Measurements from ENCODE around the gene PRKAR2A. TPM values are rescaled to one million over a fixed set of nuclear protein-coding genes. Genes with fewer than 3 reads are reported as not detected.
A peak's percentile ranks its signal among the peaks of the same experiment; 100 is the strongest.

The PRKAR2A gene
- total RNA-seq, 1 donor from 2014 or later, result 23.8 TPM

GRCh38 chr3:48756640-48757039, 91.0 kb downstream of the PRKAR2A start:
- intact Hi-C loops (cut with DNase I), result no loop called here
- Histone ChIP-seq H3K9me3 (no peaks in the 10 kb centered on the region), H3K4me1 (no peaks in the 10 kb centered on the region), H3K4me3 (no peak overlapping the region), H3K27me3 (no peaks in the 10 kb centered on the region), H3K36me3 (peaks cover 0 to 26% of the 10 kb centered on the region in 2 donors), H3K27ac (no peak overlapping the region)
- TF ChIP-seq POLR2A (IDR thresholded peaks at IDR 0.05) (no peak), POLR2AphosphoS5 (IDR thresholded peaks at IDR 0.05; ENCODE audit: insufficient read depth in 1 of 2, low read depth in 1 of 2) (no peak), CTCF (IDR thresholded peaks at IDR 0.05) (no peak)
- DNase-seq (ENCODE audit: extremely low spot score in 2 of 2), result no peak

- Histone ChIP-seq H3K36me3 (peaks cover 0 to 24% of the 10 kb centered on the region in 2 donors), H3K4me3 (no peak overlapping the region), H3K27ac (no peak overlapping the region), H3K9me3 (no peaks in the 10 kb centered on the region), H3K27me3 (no peaks in the 10 kb centered on the region), H3K4me1 (peaks cover 26% of the 10 kb centered on the region)
- no peak for DNase-seq (ENCODE audit: extremely low spot score in 2 of 2)
- intact Hi-C loops (cut with DNase I), result no loop called here
- TF ChIP-seq CTCF (IDR thresholded peaks at IDR 0.05) (no peak), POLR2AphosphoS5 (IDR thresholded peaks at IDR 0.05; ENCODE audit: insufficient read depth in 1 of 2, low read depth in 1 of 2) (no peak), POLR2A (IDR thresholded peaks at IDR 0.05) (no peak)
These were observed 96.8 kb downstream of the PRKAR2A start for GRCh38 chr3:48750856-48751255.

GRCh38 chr3:48748754-48749153, 98.9 kb downstream of the PRKAR2A start:
- H3K36me3 ChIP-seq, result peaks cover 0 to 24% of the 10 kb centered on the region in 2 donors
- no peaks in the 10 kb centered on the region for H3K27me3 ChIP-seq

GRCh38 chr3:48747706-48748105, 100.0 kb downstream of the PRKAR2A start:
- no peak for DNase-seq (ENCODE audit: extremely low spot score in 2 of 2)
- Histone ChIP-seq H3K9me3 (no peaks in the 10 kb centered on the region), H3K4me1 (peaks cover 26% of the 10 kb centered on the region), H3K36me3 (peaks cover 0 to 24% of the 10 kb centered on the region in 2 donors), H3K27ac (peak overlapping the region; percentile 21), H3K27me3 (no peaks in the 10 kb centered on the region), H3K4me3 (no peak overlapping the region)
- intact Hi-C loops (cut with DNase I), result no loop called here
- TF ChIP-seq POLR2AphosphoS5 (IDR thresholded peaks at IDR 0.05; ENCODE audit: insufficient read depth in 1 of 2, low read depth in 1 of 2) (no peak), CTCF (IDR thresholded peaks at IDR 0.05) (no peak), POLR2A (IDR thresholded peaks at IDR 0.05) (no peak)

More at GRCh38 chr3:48748754-48749153, 98.9 kb downstream of the PRKAR2A start:
- Histone ChIP-seq H3K9me3 (no peaks in the 10 kb centered on the region), H3K27ac (no peak overlapping the region), H3K4me1 (peaks cover 26% of the 10 kb centered on the region), H3K4me3 (no peak overlapping the region)
- no peak for DNase-seq (ENCODE audit: extremely low spot score in 2 of 2)
- intact Hi-C loops (cut with DNase I), result no loop called here
- TF ChIP-seq POLR2AphosphoS5 (IDR thresholded peaks at IDR 0.05; ENCODE audit: insufficient read depth in 1 of 2, low read depth in 1 of 2) (no peak), CTCF (IDR thresholded peaks at IDR 0.05) (no peak), POLR2A (IDR thresholded peaks at IDR 0.05) (no peak)

GRCh38 chr3:48747015-48747615, 100.6 kb downstream of the PRKAR2A start:
- no peak for DNase-seq (ENCODE audit: extremely low spot score in 2 of 2)
- Histone ChIP-seq H3K9me3 (no peaks in the 10 kb centered on the region), H3K27ac (peak overlapping the region; percentile 21), H3K27me3 (no peaks in the 10 kb centered on the region), H3K4me3 (no peak overlapping the region), H3K4me1 (peaks cover 26% of the 10 kb centered on the region), H3K36me3 (peaks cover 0 to 24% of the 10 kb centered on the region in 2 donors)
- peak in 1 of 2 donors; percentile 29 for TF ChIP-seq POLR2AphosphoS5 (IDR thresholded peaks at IDR 0.05; ENCODE audit: insufficient read depth in 1 of 2, low read depth in 1 of 2)
- no peak for TF ChIP-seq POLR2A (IDR thresholded peaks at IDR 0.05)
- no peak for TF ChIP-seq CTCF (IDR thresholded peaks at IDR 0.05)
- intact Hi-C loops (cut with DNase I), result no loop called here

All from vagina (tissue), 2 donors.